Ishikawa (cell line): ENCODE data around the gene PNPLA2.

Experiments used
- EP300 ChIP-seq: IDR thresholded peaks from 2 replicates; pipeline ENCODE4 v1.6.1; 2012; ENCODE audit warnings: borderline replicate concordance
- RAD21 ChIP-seq: IDR thresholded peaks from 2 replicates; pipeline ENCODE4 v1.6.1; 2012; ENCODE audit warnings: low read depth
- TF ChIP-seq, protein P1 (sequence below): IDR thresholded peaks from 2 replicates; pipeline ENCODE4 v1.6.1; 2012
- TF ChIP-seq, protein P2 (sequence below): IDR thresholded peaks from 2 replicates; pipeline ENCODE4 v1.6.1; 2012; ENCODE audit warnings: low read depth, mild to moderate bottlenecking

DNA sequence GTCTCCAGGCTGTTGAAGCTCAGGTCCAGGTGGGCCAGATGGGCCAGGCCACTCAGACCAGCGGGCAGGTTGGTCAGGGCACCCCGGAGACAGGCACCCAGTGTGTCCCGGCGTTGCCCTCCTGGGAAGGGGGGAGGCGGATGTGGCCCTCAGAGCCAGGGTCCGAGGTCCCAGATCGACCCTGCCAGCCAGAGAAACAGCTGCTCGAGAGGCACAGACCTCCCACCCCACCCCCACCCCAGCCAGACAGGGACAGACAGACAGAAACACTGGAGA is 15.3 kb upstream of the PNPLA2 start:
- no peak for TF ChIP-seq EP300
- TF ChIP-seq, protein P1, sequence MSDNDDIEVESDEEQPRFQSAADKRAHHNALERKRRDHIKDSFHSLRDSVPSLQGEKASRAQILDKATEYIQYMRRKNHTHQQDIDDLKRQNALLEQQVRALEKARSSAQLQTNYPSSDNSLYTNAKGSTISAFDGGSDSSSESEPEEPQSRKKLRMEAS: no peak
- TF ChIP-seq, protein P2, sequence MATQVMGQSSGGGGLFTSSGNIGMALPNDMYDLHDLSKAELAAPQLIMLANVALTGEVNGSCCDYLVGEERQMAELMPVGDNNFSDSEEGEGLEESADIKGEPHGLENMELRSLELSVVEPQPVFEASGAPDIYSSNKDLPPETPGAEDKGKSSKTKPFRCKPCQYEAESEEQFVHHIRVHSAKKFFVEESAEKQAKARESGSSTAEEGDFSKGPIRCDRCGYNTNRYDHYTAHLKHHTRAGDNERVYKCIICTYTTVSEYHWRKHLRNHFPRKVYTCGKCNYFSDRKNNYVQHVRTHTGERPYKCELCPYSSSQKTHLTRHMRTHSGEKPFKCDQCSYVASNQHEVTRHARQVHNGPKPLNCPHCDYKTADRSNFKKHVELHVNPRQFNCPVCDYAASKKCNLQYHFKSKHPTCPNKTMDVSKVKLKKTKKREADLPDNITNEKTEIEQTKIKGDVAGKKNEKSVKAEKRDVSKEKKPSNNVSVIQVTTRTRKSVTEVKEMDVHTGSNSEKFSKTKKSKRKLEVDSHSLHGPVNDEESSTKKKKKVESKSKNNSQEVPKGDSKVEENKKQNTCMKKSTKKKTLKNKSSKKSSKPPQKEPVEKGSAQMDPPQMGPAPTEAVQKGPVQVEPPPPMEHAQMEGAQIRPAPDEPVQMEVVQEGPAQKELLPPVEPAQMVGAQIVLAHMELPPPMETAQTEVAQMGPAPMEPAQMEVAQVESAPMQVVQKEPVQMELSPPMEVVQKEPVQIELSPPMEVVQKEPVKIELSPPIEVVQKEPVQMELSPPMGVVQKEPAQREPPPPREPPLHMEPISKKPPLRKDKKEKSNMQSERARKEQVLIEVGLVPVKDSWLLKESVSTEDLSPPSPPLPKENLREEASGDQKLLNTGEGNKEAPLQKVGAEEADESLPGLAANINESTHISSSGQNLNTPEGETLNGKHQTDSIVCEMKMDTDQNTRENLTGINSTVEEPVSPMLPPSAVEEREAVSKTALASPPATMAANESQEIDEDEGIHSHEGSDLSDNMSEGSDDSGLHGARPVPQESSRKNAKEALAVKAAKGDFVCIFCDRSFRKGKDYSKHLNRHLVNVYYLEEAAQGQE: no peak
- TF ChIP-seq RAD21: no peak
